Spleen (tissue), 11 donors: Measurements from ENCODE around the gene HEATR1. TPM values are rescaled to one million over a fixed set of nuclear protein-coding genes. Genes with fewer than 3 reads are reported as not detected.

Source experiments
- DNase-seq: peaks from one replicate; pipeline ENCODE4 v3.0.0-alpha.2; 2020
- H3K27ac ChIP-seq, 8 donors: fragments of 200-600 bp; sonication (generic) in 7 of 8; 1 replicate in 4 of 8; 2 replicates in 4 of 8; pipeline versions ENCODE4 v1.5.0 to v1.8.0; 2016 to 2021; ENCODE audit warnings: inconsistent platforms in 4 of 8, mild to moderate bottlenecking in 4 of 8, moderate library complexity in 1 of 8
- H3K27me3 ChIP-seq, 7 donors: fragments of 200-600 bp; sonication (generic) in 6 of 7; replicated peaks in 1 of 7; 1 replicate in 4 of 7; 2 replicates in 3 of 7; pipeline versions ENCODE4 v1.5.0 to v1.8.0; 2016 to 2021; ENCODE audit warnings: inconsistent platforms in 3 of 7, mild to moderate bottlenecking in 1 of 7
- H3K36me3 ChIP-seq, 6 donors: fragments of 200-600 bp; sonication (generic) in 5 of 6; 1 replicate in 4 of 6; 2 replicates in 2 of 6; pipeline versions ENCODE4 v1.5.0 to v1.8.0; 2016 to 2021; ENCODE audit warnings: inconsistent platforms in 2 of 6
- H3K4me1 ChIP-seq, 6 donors: fragments of 200-600 bp; sonication (generic) in 5 of 6; 1 replicate in 3 of 6; 2 replicates in 3 of 6; pipeline versions ENCODE4 v1.5.0 to v1.8.0; 2016 to 2021; ENCODE audit warnings: inconsistent platforms in 3 of 6
- H3K4me3 ChIP-seq, 8 donors: fragments of 200-600 bp; sonication (generic) in 7 of 8; 1 replicate in 4 of 8; 2 replicates in 4 of 8; pipeline versions ENCODE4 v1.5.0 to v1.8.0; 2016 to 2021; ENCODE audit warnings: inconsistent platforms in 4 of 8, mild to moderate bottlenecking in 4 of 8, moderate library complexity in 2 of 8
- H3K9me3 ChIP-seq, 8 donors: fragments of 200-600 bp; sonication (generic) in 7 of 8; 1 replicate in 4 of 8; 2 replicates in 4 of 8; pipeline versions ENCODE4 v1.5.0 to v1.8.0; 2016 to 2021; ENCODE audit warnings: inconsistent platforms in 4 of 8
- POLR2A ChIP-seq, 3 donors: fragments of 450-650 bp; IDR thresholded peaks; one replicate each; pipeline ENCODE4 v1.5.1; 2017; ENCODE audit warnings: antibody characterized with exemption in 3 of 3, mild to moderate bottlenecking in 1 of 3
- POLR2AphosphoS5 ChIP-seq, 3 donors: sonication (generic); formaldehyde crosslinking; IDR thresholded peaks; one replicate each; pipeline ENCODE4 v1.5.1; 2017; ENCODE audit warnings: antibody characterized with exemption in 3 of 3
- WGBS, 5 donors: extraction: QIAGEN DNeasy Blood & Tissue Kit in 3 of 5; methylation state at CpG; one replicate each; pipeline versions ENCODE4 v1.1.5 to v1.1.7; 2013 to 2018; 5-methylcytosine and 5-hydroxymethylcytosine counted together
- intact Hi-C: fragments of 100-400 bp; cut with DNase I; formaldehyde crosslinking; loops from one replicate; pipeline ENCODE4 v1.15.0; 2023; ENCODE audit warnings: low total_unique reads
- polyA plus RNA-seq, 3 donors: library from polyadenylated mRNA; stranded (reverse); fragments of 200-250 nt; gene quantifications; one replicate each; pipeline ENCODE4 v1.2.1, GENCODE V29; 2013
- total RNA-seq, 7 donors: library from RNA; depleted of rRNA in 3 of 7; stranded (reverse); fragments of >200 nt in 3 of 7; fragmentation: NEBNext Ultra II Directional in 4 of 7; extraction: Animal tissue kit (Norgen Biotek cat#: 25700) in 4 of 7; gene quantifications; one replicate each; pipeline versions ENCODE4 v1.1.0 to v1.2.1, GENCODE V29; 2016 to 2021
- TF ChIP-seq, protein P1 (sequence below), 11 experiments: fragments of 200-600 bp in 7 of 11; fragments of 450-650 bp in 4 of 11; sonication (generic) in 4 of 11; IDR thresholded peaks in 8 of 11; conservative IDR thresholded peaks in 3 of 11; 1 replicate in 7 of 11; 2 replicates in 4 of 11; pipeline versions ENCODE4 v1.4.0 to v1.8.0; 2016 to 2021; ENCODE audit warnings: antibody characterized with exemption in 11 of 11, inconsistent platforms in 4 of 11, mild to moderate bottlenecking in 1 of 11
- donor health status: healthy with polysubstance abuse.
- donor health status: DM: no; HTN: no; CAD: no; lungs with moderate emphysema.
- donor health status: DM: no; HTN: no; CAD: no.
- donor health status: Bipolar disorder and iron deficiency.
- donor health status: healthy.
- donor health status: DM: no; HTN: no; CAD: no.
- donor health status: DM: yes; HTN: yes; CAD: no.

Gene HEATR1
- total and polyA plus RNA-seq, 10 donors, result 5.0 to 51.4 (median 34.6) TPM

DNA sequence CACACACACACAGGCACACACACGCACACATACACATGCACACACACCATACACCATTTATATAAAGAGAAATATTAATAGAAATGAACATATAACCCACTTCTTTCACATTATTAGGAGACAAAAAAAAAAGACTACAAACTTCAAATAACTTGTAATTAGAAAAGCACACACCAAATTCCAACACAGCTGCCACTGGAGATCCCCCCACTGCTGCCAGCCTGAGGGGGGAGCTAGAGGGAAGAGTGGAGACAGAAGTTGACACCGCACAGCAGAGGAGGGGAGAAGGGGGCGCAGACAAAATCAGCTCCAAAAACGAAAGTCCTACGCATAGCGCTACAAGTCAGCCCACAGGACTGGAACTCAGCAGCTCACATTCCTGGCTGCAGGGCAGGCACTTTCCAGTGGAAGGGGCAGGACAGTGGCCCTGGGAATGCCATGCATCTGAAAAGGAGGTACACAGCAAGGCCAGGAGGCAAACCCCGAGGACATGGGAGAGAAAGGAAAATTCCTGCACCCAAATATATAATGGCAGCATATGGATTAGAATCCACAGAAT lies 44.0 kb downstream of the HEATR1 start:
- no peak for DNase-seq
- H3K4me3 ChIP-seq, result no peak overlapping the region
- no peaks in the 10 kb centered on the region for H3K27me3 ChIP-seq
- H3K9me3 ChIP-seq, result no peaks in the 10 kb centered on the region
- H3K36me3 ChIP-seq, result peaks cover 0 to 100% (median 85%) of the 10 kb centered on the region in 6 donors
- WGBS, 5 donors, result 94 to 98% (median 96%) methylated on average over 7 of the region's 7 CpGs
- TF ChIP-seq, protein P1, sequence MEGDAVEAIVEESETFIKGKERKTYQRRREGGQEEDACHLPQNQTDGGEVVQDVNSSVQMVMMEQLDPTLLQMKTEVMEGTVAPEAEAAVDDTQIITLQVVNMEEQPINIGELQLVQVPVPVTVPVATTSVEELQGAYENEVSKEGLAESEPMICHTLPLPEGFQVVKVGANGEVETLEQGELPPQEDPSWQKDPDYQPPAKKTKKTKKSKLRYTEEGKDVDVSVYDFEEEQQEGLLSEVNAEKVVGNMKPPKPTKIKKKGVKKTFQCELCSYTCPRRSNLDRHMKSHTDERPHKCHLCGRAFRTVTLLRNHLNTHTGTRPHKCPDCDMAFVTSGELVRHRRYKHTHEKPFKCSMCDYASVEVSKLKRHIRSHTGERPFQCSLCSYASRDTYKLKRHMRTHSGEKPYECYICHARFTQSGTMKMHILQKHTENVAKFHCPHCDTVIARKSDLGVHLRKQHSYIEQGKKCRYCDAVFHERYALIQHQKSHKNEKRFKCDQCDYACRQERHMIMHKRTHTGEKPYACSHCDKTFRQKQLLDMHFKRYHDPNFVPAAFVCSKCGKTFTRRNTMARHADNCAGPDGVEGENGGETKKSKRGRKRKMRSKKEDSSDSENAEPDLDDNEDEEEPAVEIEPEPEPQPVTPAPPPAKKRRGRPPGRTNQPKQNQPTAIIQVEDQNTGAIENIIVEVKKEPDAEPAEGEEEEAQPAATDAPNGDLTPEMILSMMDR (IDR thresholded peaks at IDR 0.05 in 8 of 11, conservative IDR thresholded peaks at IDR 0.05 in 3 of 11), result no peak
- no peak for TF ChIP-seq POLR2A (IDR thresholded peaks at IDR 0.05)
- intact Hi-C loops, result no loop called here
- no peak overlapping the region for H3K27ac ChIP-seq
- H3K4me1 ChIP-seq, result peaks cover 0 to 16% (median 0%) of the 10 kb centered on the region in 6 donors

- TF ChIP-seq, protein P1 (IDR thresholded peaks at IDR 0.05 in 8 of 11, conservative IDR thresholded peaks at IDR 0.05 in 3 of 11), result no peak
- TF ChIP-seq POLR2AphosphoS5 (IDR thresholded peaks at IDR 0.05), result no peak
- TF ChIP-seq POLR2A (IDR thresholded peaks at IDR 0.05), result no peak
- H3K36me3 ChIP-seq, result peaks cover 3 to 100% (median 80%) of the 10 kb centered on the region in 6 donors
- no peak overlapping the region for H3K4me3 ChIP-seq
- intact Hi-C loops, result no loop called here
- no peaks in the 10 kb centered on the region for H3K27me3 ChIP-seq
- DNase-seq, result no peak
- H3K4me1 ChIP-seq, result peaks cover 0 to 16% (median 0%) of the 10 kb centered on the region in 6 donors
- H3K27ac ChIP-seq, result no peak overlapping the region
- WGBS, 5 donors, result 91 to 98% (median 96%) methylated on average over 3 of the region's 3 CpGs
- no peaks in the 10 kb centered on the region for H3K9me3 ChIP-seq
Observed at GRCh38 chr1:236558846-236559245, 45.5 kb downstream of the HEATR1 start.

- intact Hi-C loops, result no loop called here
- H3K4me1 ChIP-seq, result peaks cover 0 to 16% (median 0%) of the 10 kb centered on the region in 6 donors
- H3K9me3 ChIP-seq, result no peaks in the 10 kb centered on the region
- DNase-seq, result no peak
- H3K27me3 ChIP-seq, result no peaks in the 10 kb centered on the region
- TF ChIP-seq POLR2A (IDR thresholded peaks at IDR 0.05), result no peak
- TF ChIP-seq, protein P1 (IDR thresholded peaks at IDR 0.05 in 8 of 11, conservative IDR thresholded peaks at IDR 0.05 in 3 of 11), result no peak
- no peak for TF ChIP-seq POLR2AphosphoS5 (IDR thresholded peaks at IDR 0.05)
- 76 to 92% (median 84%) methylated on average over 9 of the region's 9 CpGs for WGBS, 5 donors
- no peak overlapping the region for H3K27ac ChIP-seq
- H3K36me3 ChIP-seq, result peaks cover 3 to 100% (median 83%) of the 10 kb centered on the region in 6 donors
- no peak overlapping the region for H3K4me3 ChIP-seq
Observed at GRCh38 chr1:236558081-236558480, 46.2 kb downstream of the HEATR1 start.

DNA sequence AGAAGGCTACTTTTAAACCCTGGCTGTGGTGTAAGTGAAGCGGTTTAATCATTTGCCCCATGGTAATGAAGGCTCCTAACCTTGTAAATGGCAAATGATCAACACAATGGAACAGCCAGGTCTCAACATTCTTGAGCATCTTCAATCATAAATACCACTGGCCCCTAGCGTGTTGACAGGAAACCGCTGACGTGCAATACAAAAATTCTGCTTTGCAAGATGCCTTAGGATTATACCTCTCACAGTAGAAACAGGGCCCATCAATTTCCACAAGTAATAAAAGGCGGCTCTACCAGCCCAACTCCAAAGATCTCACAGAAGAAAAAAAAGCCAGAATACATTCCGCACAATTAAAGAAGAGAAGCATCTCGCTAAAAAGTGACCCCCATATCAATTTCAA lies 47.7 kb downstream of the HEATR1 start:
- no peaks in the 10 kb centered on the region for H3K9me3 ChIP-seq
- H3K27ac ChIP-seq, result no peak overlapping the region
- no peaks in the 10 kb centered on the region for H3K27me3 ChIP-seq
- no peak overlapping the region for H3K4me3 ChIP-seq
- peaks cover 0 to 16% (median 0%) of the 10 kb centered on the region in 6 donors for H3K4me1 ChIP-seq
- 92 to 97% (median 96%) methylated on average over 7 of the region's 7 CpGs for WGBS, 5 donors
- intact Hi-C loops, result no loop called here
- no peak for DNase-seq
- TF ChIP-seq, protein P1 (IDR thresholded peaks at IDR 0.05 in 8 of 11, conservative IDR thresholded peaks at IDR 0.05 in 3 of 11), result no peak
- TF ChIP-seq POLR2AphosphoS5 (IDR thresholded peaks at IDR 0.05) (no peak), POLR2A (IDR thresholded peaks at IDR 0.05) (no peak)
- peaks cover 3 to 100% (median 89%) of the 10 kb centered on the region in 6 donors for H3K36me3 ChIP-seq
